Measurements from ENCODE around the gene MACROD2.

Gene MACROD2

GRCh38 chr20:14531786-14532185 lies 536.5 kb downstream of the MACROD2 start:
- DNase-seq (ENCODE audit: low spot score), result no peak

- DNase-seq (ENCODE audit: low spot score), result no peak
Observed at GRCh38 chr20:14536738-14537137, 541.4 kb downstream of the MACROD2 start.

GRCh38 chr20:14538433-14538832 lies 543.1 kb downstream of the MACROD2 start:
- DNase-seq (ENCODE audit: low spot score), result no peak

GRCh38 chr20:14543040-14543439 lies 547.7 kb downstream of the MACROD2 start:
- DNase-seq (ENCODE audit: low spot score), result no peak

- DNase-seq (ENCODE audit: low spot score), result no peak
Observed at GRCh38 chr20:14544688-14545087, 549.4 kb downstream of the MACROD2 start.

- DNase-seq (ENCODE audit: low spot score), result no peak
Observed at GRCh38 chr20:14550655-14551054, 555.3 kb downstream of the MACROD2 start.

- no peak for DNase-seq (ENCODE audit: low spot score)
Observed at GRCh38 chr20:14553774-14554534, 558.6 kb downstream of the MACROD2 start.

- no peak for DNase-seq (ENCODE audit: low spot score)
Observed at GRCh38 chr20:14555676-14556075, 560.4 kb downstream of the MACROD2 start.

- DNase-seq (ENCODE audit: low spot score), result no peak
Observed at GRCh38 chr20:14556206-14556605, 560.9 kb downstream of the MACROD2 start.

GRCh38 chr20:14559612-14560011 lies 564.3 kb downstream of the MACROD2 start:
- no peak for DNase-seq (ENCODE audit: low spot score)

GRCh38 chr20:14561741-14562221 lies 566.5 kb downstream of the MACROD2 start:
- no peak for DNase-seq (ENCODE audit: low spot score)

- no peak for DNase-seq (ENCODE audit: low spot score)
Observed at GRCh38 chr20:14562981-14563380, 567.7 kb downstream of the MACROD2 start.

- DNase-seq (ENCODE audit: low spot score), result no peak
Observed at GRCh38 chr20:14566505-14566904, 571.2 kb downstream of the MACROD2 start.

- no peak for DNase-seq (ENCODE audit: low spot score)
Observed at GRCh38 chr20:14568225-14568624, 572.9 kb downstream of the MACROD2 start.

- DNase-seq (ENCODE audit: low spot score), result no peak
Observed at GRCh38 chr20:14568701-14569100, 573.4 kb downstream of the MACROD2 start.

- DNase-seq (ENCODE audit: low spot score), result no peak
Observed at GRCh38 chr20:14569641-14570040, 574.3 kb downstream of the MACROD2 start.

GRCh38 chr20:14570811-14571210 lies 575.5 kb downstream of the MACROD2 start:
- DNase-seq (ENCODE audit: low spot score), result no peak

GRCh38 chr20:14573676-14574075 lies 578.4 kb downstream of the MACROD2 start:
- DNase-seq (ENCODE audit: low spot score), result no peak

- no peak for DNase-seq (ENCODE audit: low spot score)
Observed at GRCh38 chr20:14576196-14576877, 581.0 kb downstream of the MACROD2 start.

- DNase-seq (ENCODE audit: low spot score), result no peak
Observed at GRCh38 chr20:14580418-14581074, 585.2 kb downstream of the MACROD2 start.

- DNase-seq (ENCODE audit: low spot score), result no peak
Observed at GRCh38 chr20:14581731-14582130, 586.4 kb downstream of the MACROD2 start.

GRCh38 chr20:14582855-14583254 lies 587.5 kb downstream of the MACROD2 start:
- DNase-seq (ENCODE audit: low spot score), result no peak

GRCh38 chr20:14583413-14583812 lies 588.1 kb downstream of the MACROD2 start:
- peak; percentile 14 for DNase-seq (ENCODE audit: low spot score)
